Superior temporal gyrus (tissue), 1 donor: Measurements from ENCODE around the gene LRCH3.

Source experiments
- DNase-seq: peaks from one replicate; pipeline ENCODE4 v3.0.0-alpha.2; 2016; ENCODE audit errors: extremely low spot score

LRCH3 gene

DNA sequence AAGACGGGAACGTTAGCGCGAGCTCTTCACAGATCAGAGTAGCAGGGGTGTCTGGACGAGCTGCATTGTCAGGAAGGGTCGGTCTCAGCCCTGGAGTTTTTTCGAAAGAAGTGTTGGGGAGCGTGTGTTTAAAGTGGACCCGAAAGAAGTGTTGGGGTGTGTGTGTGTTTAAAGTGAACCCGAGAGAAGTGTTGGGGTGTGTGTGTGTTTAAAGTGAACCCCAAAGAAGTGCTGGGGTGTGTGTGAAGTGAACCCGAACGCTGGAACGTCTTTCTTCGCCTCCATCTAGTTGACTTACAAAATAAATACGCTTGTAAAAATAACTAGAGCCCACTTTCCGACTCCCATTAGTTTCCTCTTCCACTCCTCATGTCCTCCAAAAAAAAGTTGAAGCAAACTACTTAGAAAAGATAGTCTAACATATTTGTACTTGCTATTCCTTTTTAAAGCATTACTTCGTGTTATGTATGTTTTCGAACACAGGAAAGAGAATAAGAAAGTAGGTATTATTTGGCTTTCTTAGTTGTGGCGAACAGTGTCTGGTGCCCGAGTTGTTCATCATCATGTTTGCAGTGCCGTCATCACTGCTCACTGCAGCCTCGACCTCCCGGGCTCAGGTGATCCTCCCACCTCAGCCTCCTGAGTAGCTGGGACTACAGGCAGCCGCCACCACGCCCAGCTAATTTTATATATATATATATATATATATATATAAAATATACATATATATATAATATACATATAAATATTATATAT lies 1.0 kb downstream of the LRCH3 start:
- no peak for DNase-seq

DNA sequence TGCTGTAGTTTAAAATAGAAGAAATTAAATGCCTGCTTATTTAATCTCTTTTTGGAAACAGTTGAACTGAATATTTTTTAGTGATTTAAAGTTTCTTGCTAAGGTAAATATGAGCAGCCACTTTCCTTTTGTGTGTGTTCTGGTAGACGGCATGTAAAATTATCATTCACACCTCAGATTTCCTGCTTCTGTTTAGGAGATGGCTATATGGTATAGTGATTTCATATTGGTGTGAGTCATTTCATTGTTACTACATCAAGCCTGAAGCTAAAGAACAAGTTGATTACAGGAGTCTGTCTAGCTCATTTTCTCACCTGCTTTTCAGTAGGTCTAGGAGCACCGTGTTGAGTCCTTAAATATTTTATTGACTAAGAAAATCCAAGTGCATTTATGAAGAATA lies 2.2 kb downstream of the LRCH3 start:
- no peak for DNase-seq

DNA sequence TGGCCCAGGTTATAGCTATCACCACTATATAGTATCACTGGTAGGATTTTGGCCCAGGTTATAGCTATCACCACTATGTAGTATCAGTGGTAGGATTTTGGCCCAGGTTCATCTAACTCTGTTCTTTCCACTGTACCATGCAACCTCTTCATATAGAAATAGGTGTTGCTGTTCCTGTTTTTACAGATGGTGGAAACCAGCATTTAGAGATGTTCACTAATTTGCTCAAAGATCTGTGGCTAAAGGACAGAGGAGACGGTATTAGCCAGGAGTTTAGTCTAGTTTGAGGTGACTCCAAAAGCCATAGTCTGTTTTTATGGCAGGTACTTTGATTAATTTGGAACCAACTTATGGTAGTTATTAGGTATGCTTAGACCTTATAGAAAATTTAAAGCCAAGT lies 3.1 kb downstream of the LRCH3 start:
- DNase-seq: no peak

DNA sequence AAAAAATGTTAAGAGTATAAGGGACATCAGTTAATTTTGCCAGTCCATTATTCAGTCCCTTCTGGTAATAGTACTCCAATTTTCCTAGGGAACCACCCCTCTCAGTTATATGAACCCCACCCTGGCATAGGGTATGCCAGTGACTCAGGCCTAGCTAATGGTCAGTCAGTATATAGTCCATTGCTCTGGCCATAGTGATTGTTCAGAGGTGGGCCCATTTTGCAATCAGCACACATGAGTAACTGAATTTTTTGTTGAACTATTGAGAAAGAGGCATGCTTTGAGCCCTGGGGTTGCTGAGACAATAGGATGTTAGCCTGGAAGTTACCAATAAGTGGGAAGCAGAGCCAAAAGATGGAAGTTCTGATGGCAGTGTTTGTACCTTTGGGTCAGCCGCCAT lies 4.1 kb downstream of the LRCH3 start:
- DNase-seq: no peak

DNA sequence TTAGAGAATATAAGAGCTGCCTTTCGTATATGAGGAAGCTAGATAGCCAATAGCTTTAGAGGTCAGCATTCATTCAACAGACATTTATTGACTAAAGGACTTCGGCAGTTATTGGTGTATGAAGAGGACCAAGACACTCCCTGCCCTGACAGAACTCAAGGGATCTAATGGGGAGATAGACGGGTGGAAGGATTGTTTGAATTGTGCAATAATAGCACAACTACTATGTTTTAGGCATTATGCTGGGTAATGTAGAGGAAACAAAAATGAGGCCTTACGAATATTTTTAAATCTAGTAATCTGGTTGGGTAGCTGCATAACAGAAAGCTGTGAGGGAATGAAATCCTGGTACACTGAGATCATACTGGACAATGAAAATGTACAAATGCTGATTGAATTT lies 5.0 kb downstream of the LRCH3 start:
- no peak for DNase-seq

DNA sequence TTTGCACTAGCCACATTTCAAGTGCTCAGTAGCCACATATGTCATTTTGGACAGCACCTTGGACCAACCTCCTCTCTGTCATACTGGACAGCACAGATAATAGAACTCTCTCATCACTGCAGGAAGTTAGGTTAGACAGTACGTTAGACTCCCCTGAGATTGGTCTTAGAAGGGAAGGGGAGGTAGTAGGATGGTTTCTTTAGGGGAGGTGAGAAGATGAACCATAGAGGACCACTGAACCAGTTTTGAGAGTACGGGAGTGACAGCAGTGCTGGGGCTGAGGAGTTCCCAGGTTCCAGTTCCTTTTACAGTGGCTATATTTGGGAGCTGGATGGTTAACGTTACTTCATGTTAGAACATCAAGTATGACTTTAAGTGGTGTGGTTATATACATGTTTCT lies 7.8 kb downstream of the LRCH3 start:
- DNase-seq: no peak

DNA sequence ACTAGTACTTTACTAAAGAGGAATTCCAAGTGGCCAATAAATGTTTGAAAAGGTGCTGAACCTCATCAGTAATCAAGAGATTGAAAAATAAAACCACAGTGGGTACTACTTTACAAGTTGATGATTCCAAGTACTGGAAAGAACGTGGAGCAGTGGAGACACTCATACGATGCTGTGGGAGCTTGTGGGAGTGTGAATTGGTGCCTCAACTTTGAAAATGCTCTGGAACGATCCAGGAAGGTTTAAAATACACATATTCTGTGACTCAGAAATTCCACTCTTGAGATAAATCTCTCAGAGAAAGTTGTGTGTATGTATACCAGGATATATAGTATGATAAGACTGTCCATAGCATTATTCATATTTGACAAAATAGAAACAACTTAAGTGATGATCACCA lies 9.3 kb downstream of the LRCH3 start:
- no peak for DNase-seq

DNA sequence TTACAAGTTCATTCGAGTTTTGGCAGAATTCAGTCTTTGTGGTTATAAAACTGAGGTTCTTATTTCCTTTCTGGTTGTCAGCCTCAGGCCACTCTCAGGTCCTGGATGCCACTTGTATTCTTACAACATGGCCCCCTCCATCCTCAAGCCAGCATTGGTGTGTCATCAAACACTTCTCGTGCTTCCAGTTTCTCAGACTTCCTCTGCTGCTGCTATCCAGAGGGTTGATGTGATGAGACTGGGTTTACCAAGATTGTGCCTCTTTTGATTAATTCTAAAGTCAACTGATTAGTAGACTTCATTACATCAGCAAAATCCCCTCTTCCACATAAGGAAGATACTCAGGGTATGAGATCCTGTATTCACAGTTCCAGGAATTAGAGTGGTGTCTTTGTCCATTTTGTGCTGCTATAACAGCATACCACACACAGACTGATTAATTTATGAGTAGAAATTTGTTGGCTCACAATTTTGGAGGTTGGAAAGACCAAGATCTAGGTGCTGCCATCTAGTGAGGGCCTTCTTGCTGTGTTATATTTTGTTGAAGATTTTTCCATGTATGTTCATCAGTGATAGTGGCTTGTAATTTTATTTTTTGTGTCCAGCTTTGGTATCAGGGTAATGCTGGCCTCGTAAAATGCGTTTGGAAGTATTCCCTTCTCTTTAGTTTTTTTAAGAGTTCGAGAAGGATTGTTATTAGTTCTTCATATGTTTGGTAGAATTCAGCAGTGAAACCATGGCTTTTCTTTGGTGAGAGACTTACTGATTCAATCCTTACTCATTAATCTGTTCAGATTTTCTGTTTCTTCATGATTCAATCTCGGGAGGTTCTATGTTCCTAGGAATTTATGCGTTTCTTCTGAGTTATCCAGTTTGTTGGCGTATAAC lies 11.1 kb downstream of the LRCH3 start:
- no peak for DNase-seq

DNA sequence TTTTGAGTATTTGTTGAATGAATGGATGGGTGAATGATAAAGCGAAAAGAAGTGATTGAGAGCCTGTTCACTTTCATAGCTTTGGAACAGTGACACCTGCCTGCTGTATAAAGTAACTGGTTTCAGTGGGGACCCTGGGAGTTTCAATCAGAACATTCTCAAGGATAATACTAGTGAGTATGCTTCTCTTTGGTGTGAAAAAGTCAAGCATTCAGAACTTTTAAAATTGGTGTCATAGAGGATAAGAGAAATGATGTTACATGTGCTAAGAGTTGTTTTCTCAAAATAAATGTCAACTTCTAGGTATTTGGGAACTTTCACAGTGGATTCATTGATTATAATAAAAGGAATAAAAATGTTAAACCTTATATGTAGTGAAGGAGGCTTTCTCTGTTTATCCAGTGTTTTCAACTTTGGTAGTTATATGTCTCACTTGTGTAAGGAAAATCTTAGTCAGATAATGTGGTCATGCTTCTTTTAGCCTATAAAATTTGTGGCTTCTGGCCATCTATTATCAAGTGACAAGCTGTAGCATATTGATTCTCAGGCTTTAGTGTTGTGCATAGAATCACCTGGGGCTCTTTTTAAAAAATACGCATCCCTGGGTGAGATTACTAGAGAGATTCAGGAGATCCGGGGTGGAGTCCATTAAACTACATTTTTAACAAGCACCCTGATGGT lies 11.9 kb downstream of the LRCH3 start:
- DNase-seq: no peak

DNA sequence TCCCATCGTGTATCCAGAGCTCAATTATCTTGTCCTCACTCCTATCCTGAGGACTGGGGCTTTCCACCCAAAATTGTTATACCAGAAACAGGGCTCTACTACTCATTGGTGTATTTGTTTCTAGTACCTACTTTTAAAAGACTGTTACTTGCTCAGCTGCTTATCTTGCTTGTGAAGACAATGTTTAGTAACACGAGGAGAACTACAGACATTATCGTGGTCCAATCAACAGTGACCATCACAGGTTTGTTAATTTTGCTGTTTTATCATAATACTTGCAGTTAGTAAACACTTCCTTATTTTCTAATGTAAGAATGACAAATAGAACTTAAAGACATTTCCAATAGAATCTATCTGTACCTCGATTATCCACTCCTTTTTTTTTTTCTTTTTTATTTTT lies 13.5 kb downstream of the LRCH3 start:
- DNase-seq: no peak

DNA sequence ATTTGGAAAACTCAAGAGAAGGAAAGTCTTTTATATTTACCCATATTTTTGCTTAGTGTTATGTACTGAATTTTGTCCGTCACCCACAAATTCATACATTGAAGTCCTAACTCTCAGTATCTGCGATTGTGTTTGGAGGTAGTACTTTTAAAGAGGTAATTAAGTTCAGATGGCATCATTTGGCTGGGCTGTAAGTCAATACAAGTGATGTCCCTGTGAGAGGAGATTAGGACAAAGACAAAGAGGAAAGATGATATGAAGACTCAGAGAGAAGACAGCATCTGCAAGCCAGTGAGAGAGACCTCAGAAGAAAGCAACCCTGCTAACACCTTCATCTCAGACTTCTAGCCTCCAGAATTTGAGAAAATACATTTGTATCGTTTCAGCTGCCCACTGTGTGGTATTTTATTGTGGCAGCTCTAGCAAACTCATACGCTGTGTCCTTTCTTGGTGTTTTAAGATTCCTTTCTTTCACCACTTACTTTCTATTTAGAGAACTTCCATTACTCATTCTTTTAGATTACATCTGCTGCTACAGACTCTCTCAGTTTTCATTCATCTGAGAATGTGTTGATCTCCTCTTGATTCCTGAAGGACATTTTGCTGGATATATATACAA lies 17.0 kb downstream of the LRCH3 start:
- DNase-seq: peak; percentile 39

DNA sequence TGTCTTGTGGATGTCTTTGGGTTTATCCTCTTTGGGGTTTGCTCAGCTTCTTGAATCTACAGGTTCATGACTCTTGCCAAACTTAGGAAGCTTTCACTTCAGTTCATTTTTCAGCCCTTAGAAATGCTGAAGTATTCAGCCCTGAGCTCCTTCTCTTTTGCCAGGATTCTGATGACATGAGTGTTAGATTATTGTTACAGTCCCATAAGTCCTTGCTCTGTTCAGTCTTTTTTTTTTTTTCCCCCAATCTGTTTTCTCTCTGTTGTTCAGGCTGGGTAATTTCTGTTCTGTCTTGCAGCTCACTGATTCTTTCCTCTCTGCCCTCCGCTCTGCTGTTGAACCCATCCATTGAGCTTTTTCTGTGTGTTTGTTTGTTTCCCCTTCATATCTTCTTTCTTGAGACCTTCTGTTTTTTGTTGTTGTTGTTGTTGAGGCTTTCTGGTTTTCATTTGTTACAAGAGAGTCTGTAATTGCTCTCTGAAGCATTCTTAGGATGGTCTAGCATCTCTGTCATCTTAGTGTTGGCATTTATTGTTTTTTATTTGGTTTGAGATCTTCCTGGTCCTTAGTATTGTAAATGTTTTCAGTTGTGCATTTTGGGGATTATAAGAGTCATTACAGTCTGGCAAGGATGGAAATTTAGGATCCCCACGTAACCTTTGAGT lies 18.4 kb downstream of the LRCH3 start:
- DNase-seq: peak; percentile 46

DNA sequence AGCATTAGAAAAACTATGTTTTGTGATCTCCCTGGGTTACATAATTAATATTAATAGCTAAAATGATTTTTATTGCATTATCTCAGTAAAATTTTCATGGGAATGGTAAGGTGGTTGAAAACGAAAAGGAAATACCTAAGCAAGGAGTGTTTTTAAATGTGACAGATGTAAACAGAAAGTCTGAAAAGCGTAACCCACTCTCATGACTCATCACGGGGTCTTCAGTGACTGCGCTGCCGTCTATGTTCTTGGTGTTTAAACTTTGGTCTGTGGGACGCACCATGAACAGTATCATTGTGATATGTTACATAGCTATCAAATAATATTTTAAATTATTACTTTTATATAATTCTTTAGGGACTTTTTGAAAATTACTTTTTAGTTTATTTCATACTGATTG lies 19.8 kb downstream of the LRCH3 start:
- no peak for DNase-seq

DNA sequence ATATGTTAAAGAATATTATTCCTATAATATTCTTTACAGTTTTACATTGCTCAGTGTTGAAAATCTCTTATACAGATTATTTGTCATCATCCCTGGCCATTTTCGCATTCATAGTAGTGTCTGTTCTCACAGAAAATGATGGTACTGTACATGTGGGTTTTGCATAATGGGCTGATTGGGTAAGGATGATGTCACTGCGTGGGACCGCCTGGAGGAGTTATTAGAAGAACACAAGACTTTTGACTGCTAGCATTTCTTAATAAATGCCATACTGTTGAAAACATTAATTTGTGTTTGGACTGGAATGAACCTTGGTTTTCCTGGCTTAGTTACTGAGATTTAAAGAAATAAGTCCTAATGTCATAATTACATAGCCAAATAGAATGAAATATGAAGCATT lies 20.3 kb downstream of the LRCH3 start:
- DNase-seq: peak; percentile 60

DNA sequence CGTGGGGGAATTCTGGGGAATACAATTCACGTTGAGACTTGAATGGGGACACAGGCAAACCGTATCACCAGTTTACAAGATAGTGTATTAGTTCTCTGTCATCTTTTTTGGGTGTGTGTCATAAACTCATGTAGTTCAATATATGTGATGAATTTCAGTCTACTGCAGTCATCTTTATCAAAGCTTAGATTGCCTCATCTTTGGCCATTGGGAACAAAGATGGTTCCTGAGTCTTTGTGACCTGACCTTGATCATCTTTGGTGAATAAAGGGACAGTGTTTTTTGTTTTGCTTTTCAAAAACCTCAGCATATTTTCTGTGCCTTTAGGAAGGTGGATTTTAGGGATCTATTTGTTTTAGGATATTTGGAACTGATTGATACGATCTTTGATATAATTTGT lies 23.3 kb downstream of the LRCH3 start:
- no peak for DNase-seq

DNA sequence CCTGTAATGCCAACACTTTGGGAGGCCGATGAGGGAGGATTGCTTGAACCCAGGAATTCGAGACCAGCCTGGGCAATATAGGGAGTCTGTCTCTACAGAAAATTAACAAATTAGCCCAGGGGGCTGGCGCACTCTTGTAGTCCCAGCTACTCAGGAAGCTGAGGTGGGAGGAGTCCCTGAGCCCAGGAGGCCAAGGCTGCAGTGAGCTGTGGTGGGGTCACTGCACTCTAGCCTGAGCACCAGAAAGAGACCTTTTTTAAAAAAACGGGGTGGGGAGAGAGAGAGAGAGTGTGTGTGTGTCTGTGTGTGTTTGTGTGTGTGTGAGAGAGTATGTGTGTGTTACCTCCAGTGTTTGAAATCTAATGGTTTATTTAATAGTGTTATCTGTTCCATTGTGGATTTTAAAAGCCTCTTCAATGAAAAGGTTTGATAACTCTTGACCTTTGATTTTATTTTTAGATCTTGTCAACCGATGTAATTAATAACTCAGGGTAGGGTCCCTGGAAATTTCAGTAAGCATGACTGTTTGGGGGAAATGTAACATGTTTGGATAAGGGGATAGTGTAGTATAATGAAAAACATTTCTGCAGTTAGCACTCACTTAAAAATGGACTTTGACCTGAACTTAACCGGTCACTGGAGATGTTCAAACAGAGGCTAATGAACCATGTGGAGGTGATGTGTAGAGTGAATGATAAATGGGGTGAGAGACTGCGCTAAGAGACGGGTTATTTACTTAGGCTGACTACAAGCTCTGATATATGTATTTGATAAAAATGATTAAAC lies 29.7 kb downstream of the LRCH3 start:
- no peak for DNase-seq

DNA sequence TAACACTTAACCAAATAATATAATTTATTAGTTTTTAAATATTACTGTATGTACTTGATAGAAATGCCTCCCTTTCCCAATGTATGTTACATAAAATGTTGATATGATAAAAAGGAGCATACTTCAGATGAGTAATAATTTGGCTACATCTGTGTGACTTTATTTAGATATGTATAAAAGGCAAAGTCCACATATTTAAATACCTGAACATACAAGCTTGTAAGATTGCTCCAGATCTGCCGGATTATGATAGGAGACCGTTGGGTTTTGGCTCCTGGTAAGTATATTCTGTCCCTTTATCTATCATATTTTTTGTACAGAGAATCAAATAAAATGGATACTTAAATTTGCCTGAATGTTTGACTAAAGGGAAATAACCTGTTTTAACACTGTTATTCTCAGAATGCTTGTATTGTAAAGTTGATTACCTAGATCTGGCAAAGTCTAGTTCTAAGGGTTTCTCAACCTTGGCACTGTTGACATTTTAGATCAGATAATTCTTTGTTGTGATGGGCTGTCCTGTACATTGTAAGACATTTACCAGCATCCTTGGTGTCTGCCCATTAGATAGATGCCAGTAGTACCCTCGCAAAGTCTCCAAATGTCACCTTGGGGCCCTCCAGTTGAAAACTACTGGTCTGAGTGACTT lies 38.5 kb downstream of the LRCH3 start:
- no peak for DNase-seq

DNA sequence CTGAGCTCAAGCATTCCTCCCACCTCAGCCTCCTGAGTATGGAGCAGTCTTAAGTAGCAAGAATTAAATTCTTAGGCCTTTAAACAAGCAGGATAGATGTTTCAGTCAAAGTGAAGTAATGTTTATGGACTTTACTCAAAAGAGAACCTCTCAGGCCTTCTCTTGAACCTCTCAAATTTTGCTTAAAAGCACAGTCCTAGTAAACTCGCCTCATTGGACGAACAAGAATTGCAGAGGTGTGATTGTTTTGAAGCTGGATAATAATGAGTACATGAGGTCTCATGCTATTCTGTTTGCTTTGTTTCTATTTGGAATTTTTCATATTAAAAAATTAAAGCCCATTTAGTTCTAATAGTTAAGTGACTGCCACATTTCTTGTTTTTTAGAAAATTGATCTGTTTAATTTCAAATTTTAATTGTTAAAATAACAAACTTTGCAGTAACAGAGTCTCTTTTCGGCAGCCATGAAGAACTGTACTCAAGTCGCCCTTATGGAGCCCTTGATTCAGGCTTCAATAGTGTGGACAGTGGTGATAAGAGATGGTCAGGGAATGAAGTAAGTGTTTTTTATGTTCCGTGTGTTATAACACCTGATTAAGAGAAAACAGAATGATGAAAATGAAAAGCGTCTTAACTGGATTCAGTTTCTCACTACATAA lies 39.4 kb downstream of the LRCH3 start:
- no peak for DNase-seq

DNA sequence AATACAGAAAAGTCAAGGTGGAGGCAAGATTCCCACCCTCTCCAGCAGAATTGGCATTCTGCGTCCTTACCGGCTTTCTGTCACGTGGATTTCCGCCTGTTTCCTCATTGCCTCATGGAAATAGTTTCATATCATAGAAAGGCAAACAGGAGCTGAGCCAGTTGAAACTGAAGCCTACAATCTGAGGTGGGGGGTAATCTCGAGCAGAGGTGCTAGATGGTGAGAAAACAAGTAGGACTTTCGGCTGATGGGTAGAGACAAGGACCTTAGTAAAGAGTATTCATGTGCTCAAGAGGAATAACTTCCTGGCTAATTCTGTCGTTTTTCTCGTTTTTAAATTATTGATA lies 39.9 kb downstream of the LRCH3 start:
- no peak for DNase-seq
